Panc1 (cell line): ENCODE measurements around the gene SEC16A. TPM values are rescaled to one million over a fixed set of nuclear protein-coding genes. Genes with fewer than 3 reads are reported as not detected.

Experiments
- ATAC-seq: fragments of 200-7000 bp; cut with Tn5 transposase; 2 replicates; pipeline ENCODE4 v1.9.1; 2020; ENCODE audit warnings: mild to moderate bottlenecking, moderate library complexity
- BruUV-seq: library from RNA; stranded (reverse); fragments of 400-500 nt; replicated peaks from 2 replicates; lab custom pipeline; 2021; lab: Mats Ljungman, UMichigan
- CTCF ChIA-PET: fragments of 300-600 bp; sonication (Branson Sonifier 250); formaldehyde crosslinking; loops from one replicate; lab custom pipeline; 2022; ENCODE audit warnings: antibody characterized with exemption; lab: Charles Lee
- POLR2A ChIA-PET: fragments of 300-600 bp; sonication (Branson Sonifier 250); formaldehyde crosslinking; loops from one replicate; lab custom pipeline; 2022; ENCODE audit warnings: antibody characterized with exemption; lab: Charles Lee
- DNase-seq: peaks from one replicate; pipeline ENCODE4 v3.0.0-alpha.2; 2010; ENCODE audit warnings: low read depth, low spot score
- H3K27ac ChIP-seq: 2 replicates; pipeline ENCODE4 v1.5.1; 2011; ENCODE audit warnings: mild to moderate bottlenecking, low read length, inconsistent platforms
- H3K27me3 ChIP-seq: fragments of 200-500 bp; sonication (Bioruptor generic); 2 replicates; pipeline ENCODE4 v1.6.0; 2014; ENCODE audit warnings: low read length, inconsistent platforms; ENCODE audit not compliant: control insufficient read depth, insufficient read depth
- H3K36me3 ChIP-seq: fragments of 200-500 bp; sonication (Bioruptor generic); 2 replicates; pipeline ENCODE4 v1.5.1; 2014; ENCODE audit warnings: inconsistent platforms, mild to moderate bottlenecking, low read length, moderate library complexity; ENCODE audit not compliant: control insufficient read depth, insufficient read depth
- H3K4me1 ChIP-seq: 2 replicates; pipeline ENCODE4 v1.5.1; 2011; ENCODE audit warnings: inconsistent platforms, mild to moderate bottlenecking, low read length, moderate library complexity; ENCODE audit not compliant: control insufficient read depth, insufficient read depth
- H3K4me3 ChIP-seq, 2 experiments: 2 replicates each; pipeline ENCODE4 v1.5.1; 2011 to 2012; ENCODE audit warnings: low read depth in 2 of 2, low read length in 2 of 2, mild to moderate bottlenecking in 2 of 2, inconsistent platforms in 1 of 2, moderate library complexity in 1 of 2
- H3K9me3 ChIP-seq: fragments of 200-500 bp; sonication (Bioruptor generic); 2 replicates; pipeline ENCODE4 v1.5.1; 2014; ENCODE audit warnings: low read depth, mild to moderate bottlenecking, inconsistent platforms, low read length, moderate library complexity; ENCODE audit not compliant: control insufficient read depth, insufficient read depth
- CTCF ChIP-seq: fragments of 450-650 bp; IDR thresholded peaks from 2 replicates; pipeline ENCODE4 v1.5.1; 2017; ENCODE audit warnings: mild to moderate bottlenecking
- REST ChIP-seq, 2 experiments: IDR thresholded peaks; 2 replicates each; pipeline ENCODE4 v1.6.1; 2011 to 2012; ENCODE audit warnings: low read depth in 2 of 2, control low read depth in 1 of 2, low read length in 1 of 2, mild to moderate bottlenecking in 1 of 2, moderate library complexity in 1 of 2; ENCODE audit not compliant: insufficient read depth in 1 of 2
- SIN3A ChIP-seq: IDR thresholded peaks from 2 replicates; pipeline ENCODE4 v1.6.1; 2012; ENCODE audit warnings: low read depth, mild to moderate bottlenecking, low read length, moderate library complexity, borderline replicate concordance; ENCODE audit not compliant: insufficient read depth
- TCF7L2 ChIP-seq: IDR thresholded peaks from 2 replicates; pipeline ENCODE4 v1.6.1; 2011; ENCODE audit warnings: mild to moderate bottlenecking, low read depth, low read length, inconsistent platforms
- in situ Hi-C: cut with HindIII; loops from 2 replicates; pipeline ENCODE4 v1.10.0; 2016; ENCODE audit warnings: low sequenced_read_pairs, low pct_unique_long_range_greater_than_20kb
- intact Hi-C: fragments of 100-400 bp; cut with micrococcal nuclease; formaldehyde crosslinking; loops from one replicate; pipeline ENCODE4 v1.10.0; 2022; ENCODE audit not compliant: unreplicated experiment
- total RNA-seq: library from RNA; stranded (reverse); gene quantifications from one replicate; pipeline ENCODE4 v1.2.1, GENCODE V29; 2021; ENCODE audit not compliant: unreplicated experiment

Gene SEC16A
- total RNA-seq, 1 experiment from 2014 or later, result 76.5 TPM

- Histone ChIP-seq H3K36me3 (peaks cover 2% of the 10 kb centered on the region; the same call in 1 of the 2 replicates), H3K27ac (peak overlapping the region; percentile 86), H3K4me3 (peak overlapping the region; percentile 90 to 94), H3K27me3 (no peaks in the 10 kb centered on the region), H3K4me1 (peaks cover 8% of the 10 kb centered on the region), H3K9me3 (no peaks in the 10 kb centered on the region)
- intact Hi-C loops, result no loop called here
- ChIA-PET CTCF (no interaction called here), POLR2A (no interaction called here)
- DNase-seq (no peak), ATAC-seq (no peak)
- no peak for TF ChIP-seq REST (IDR thresholded peaks at IDR 0.05; ENCODE audit: insufficient read depth in 1 of 2, low read depth in 2 of 2, low read length in 1 of 2)
- no peak for TF ChIP-seq CTCF
- TSS peak; percentile 95 for BruUV-seq
- in situ Hi-C loops, result loop anchor here (10.0 kb wide), 1 partner anchor 63 kb away; the partner anchor contains the start of gene NOTCH1
Measured at GRCh38 chr9:136482046-136482792, 621 bp downstream of the SEC16A start.

DNA sequence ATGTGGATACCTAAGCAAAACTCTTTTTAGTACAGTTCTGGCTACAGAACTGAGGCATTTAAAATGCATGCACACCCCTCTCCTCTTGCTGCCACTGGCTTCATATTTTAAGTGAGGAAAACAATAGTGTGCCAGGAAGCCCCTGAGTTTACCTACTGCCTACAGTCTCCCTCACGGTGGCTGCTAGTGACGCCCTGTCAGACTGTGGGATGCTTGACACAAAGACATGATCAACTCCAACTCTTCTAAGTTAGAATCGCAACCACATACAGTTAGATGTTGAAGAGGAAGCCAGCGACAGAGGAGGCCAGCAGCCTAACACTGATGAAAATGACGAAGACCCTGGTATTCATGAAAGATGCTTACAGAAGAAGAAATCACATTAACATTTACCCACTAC is 1.3 kb downstream of the SEC16A start:
- intact Hi-C loops (no loop called here), in situ Hi-C loops (loop anchor here (10.0 kb wide), 1 partner anchor 63 kb away; the partner anchor contains the start of gene NOTCH1)
- Histone ChIP-seq H3K36me3 (peaks cover 2% of the 10 kb centered on the region; the same call in 1 of the 2 replicates), H3K9me3 (no peaks in the 10 kb centered on the region), H3K27me3 (no peaks in the 10 kb centered on the region), H3K27ac (peak overlapping the region; percentile 86), H3K4me1 (peaks cover 8% of the 10 kb centered on the region), H3K4me3 (peak overlapping the region; percentile 90 to 94)
- TF ChIP-seq SIN3A (no peak), REST (IDR thresholded peaks at IDR 0.05; ENCODE audit: insufficient read depth in 1 of 2, low read depth in 2 of 2, low read length in 1 of 2) (no peak), TCF7L2 (no peak)
- no TSS peak for BruUV-seq
- ATAC-seq (no peak), DNase-seq (no peak)
- CTCF ChIA-PET, result no interaction called here
- POLR2A ChIA-PET, result interaction anchor here (0.7 kb wide), 1 partner anchor 30 kb away, joined by 18 read pairs; no protein-coding TSS in a partner anchor
